Upper lobe of left lung (tissue), 6 donors: ENCODE results near the gene ZBTB39. TPM values are rescaled to one million over a fixed set of nuclear protein-coding genes. Genes with fewer than 3 reads are reported as not detected.
"Not testable (repeated sequence)": the region's sequence is repeated elsewhere in the genome, so short reads cannot be mapped to it uniquely, and the experiment has no call there.

Source experiments
- ATAC-seq, 2 donors: fragments of 200-7000 bp; cut with Tn5 transposase; one replicate each; pipeline ENCODE4 v1.9.1; 2022; ENCODE audit warnings: mild to moderate bottlenecking in 2 of 2, moderate library complexity in 2 of 2; ENCODE audit not compliant: low FRiP score in 2 of 2
- DNase-seq, 2 donors: peaks; one replicate each; pipeline ENCODE4 v3.0.0-alpha.2; 2019 to 2020
- H3K27ac ChIP-seq, 4 donors: fragments of 200-600 bp; sonication (generic); one replicate each; pipeline ENCODE4 v1.5.1; 2016 to 2019
- H3K27me3 ChIP-seq, 4 donors: fragments of 200-600 bp; sonication (generic); one replicate each; pipeline ENCODE4 v1.5.1; 2017 to 2019
- H3K36me3 ChIP-seq, 4 donors: fragments of 200-600 bp; sonication (generic); one replicate each; pipeline ENCODE4 v1.5.1; 2016 to 2019
- H3K4me1 ChIP-seq, 4 donors: fragments of 200-600 bp; sonication (generic); one replicate each; pipeline ENCODE4 v1.5.1; 2018 to 2019
- H3K4me3 ChIP-seq, 4 donors: fragments of 200-600 bp; sonication (generic); one replicate each; pipeline ENCODE4 v1.5.1; 2017 to 2019; ENCODE audit warnings: mild to moderate bottlenecking in 2 of 4, moderate library complexity in 1 of 4
- H3K9me3 ChIP-seq, 4 donors: fragments of 200-600 bp; sonication (generic); one replicate each; pipeline ENCODE4 v1.5.1; 2018 to 2019
- CTCF ChIP-seq, 6 experiments: fragments of 450-650 bp in 4 of 6; fragments of 200-600 bp in 2 of 6; sonication (generic) in 2 of 6; IDR thresholded peaks; one replicate each; pipeline ENCODE4 v1.5.1; 2016 to 2019; ENCODE audit warnings: antibody characterized with exemption in 6 of 6
- EP300 ChIP-seq, 4 donors: sonication (generic); formaldehyde crosslinking; IDR thresholded peaks; one replicate each; pipeline ENCODE4 v1.5.1; 2017; ENCODE audit warnings: antibody characterized with exemption in 4 of 4, control low read depth in 2 of 4
- POLR2A ChIP-seq, 4 donors: fragments of 450-650 bp; IDR thresholded peaks; one replicate each; pipeline ENCODE4 v1.5.1; 2016 to 2017; ENCODE audit warnings: antibody characterized with exemption in 4 of 4, mild to moderate bottlenecking in 2 of 4
- POLR2AphosphoS5 ChIP-seq, 2 donors: sonication (generic); formaldehyde crosslinking; IDR thresholded peaks; one replicate each; pipeline ENCODE4 v1.5.1; 2017; ENCODE audit warnings: antibody characterized with exemption in 2 of 2
- WGBS, 2 donors: methylation state at CpG; one replicate each; pipeline ENCODE4 v1.1.5; 2017 to 2018; 5-methylcytosine and 5-hydroxymethylcytosine counted together
- total RNA-seq, 6 donors: library from RNA; depleted of rRNA in 4 of 6; stranded (reverse); fragments of >200 nt in 4 of 6; gene quantifications; one replicate each; pipeline versions ENCODE4 v1.1.0 to v1.2.1, GENCODE V29; 2016 to 2021
- donor health status: DM: no; HTN: no; CAD: no; lungs with moderate emphysema.
- donor health status: DM: no; HTN: yes; CAD: no; lungs with severe emphysema.

The ZBTB39 gene
- 1 to 10 TPM; 3.2 to 9.4 (median 6.2) TPM for total RNA-seq

- 1 to 2% methylated on average over 20 to 31 of the region's 94 CpGs for WGBS, 2 donors
- Histone ChIP-seq H3K4me1 (peaks cover 23 to 42% (median 30%) of the 10 kb centered on the region in 4 donors), H3K9me3 (no peaks in the 10 kb centered on the region), H3K27ac (peak within 1 kb of the TSS; percentile 72 to 92 (median 76)), H3K27me3 (no peaks in the 10 kb centered on the region), H3K36me3 (peaks cover 18 to 29% (median 27%) of the 10 kb centered on the region in 4 donors), H3K4me3 (peak within 1 kb of the TSS; percentile 59 to 98 (median 91))
- peak in 1 of 4 donors; percentile 54 for TF ChIP-seq POLR2A (IDR thresholded peaks at IDR 0.05)
- no peak for TF ChIP-seq POLR2AphosphoS5 (IDR thresholded peaks at IDR 0.05)
- no peak for TF ChIP-seq EP300 (IDR thresholded peaks at IDR 0.05)
- TF ChIP-seq CTCF (IDR thresholded peaks at IDR 0.05): peak in 5 of 6 experiments; percentile 45 to 77 (median 62)
- ATAC-seq (peak; percentile 36 to 91), DNase-seq (peak; percentile 55 to 94)
Measured at GRCh38 chr12:57005980-57006808, at the start of gene ZBTB39. Gene ZBTB39, minus strand, starts transcription at chr12:57006546. Its CDS starts 1,629 bp downstream, at chr12:57004917.

GRCh38 chr12:57055824-57056223 lies 49.5 kb upstream of the ZBTB39 start:
- peaks cover 0 to 3% (median 0%) of the 10 kb centered on the region in 4 donors for H3K4me1 ChIP-seq
- no peak overlapping the region for H3K27ac ChIP-seq
- H3K9me3 ChIP-seq: no peaks in the 10 kb centered on the region
- WGBS, 2 donors: 54 to 71% methylated on average over 3 of the region's 3 CpGs
- DNase-seq (no peak), ATAC-seq (no peak)
- peaks cover 0 to 26% (median 9%) of the 10 kb centered on the region in 4 donors for H3K36me3 ChIP-seq
- no peaks in the 10 kb centered on the region for H3K27me3 ChIP-seq
- no peak for TF ChIP-seq POLR2AphosphoS5 (IDR thresholded peaks at IDR 0.05)
- no peak for TF ChIP-seq EP300 (IDR thresholded peaks at IDR 0.05)
- TF ChIP-seq POLR2A (IDR thresholded peaks at IDR 0.05): no peak
- no peak for TF ChIP-seq CTCF (IDR thresholded peaks at IDR 0.05)
- no peak overlapping the region for H3K4me3 ChIP-seq

- DNase-seq, ATAC-seq, H3K27ac ChIP-seq, H3K27me3 ChIP-seq, H3K36me3 ChIP-seq, H3K9me3 ChIP-seq, H3K4me1 ChIP-seq, H3K4me3 ChIP-seq: not testable (repeated sequence)
- WGBS, 2 donors: 95 to 97% methylated on average over 4 of the region's 4 CpGs
Measured at GRCh38 chr12:57053901-57054300, 47.6 kb upstream of the ZBTB39 start.

GRCh38 chr12:57053146-57053545 lies 46.8 kb upstream of the ZBTB39 start:
- not testable (repeated sequence) for DNase-seq, ATAC-seq

GRCh38 chr12:57051011-57051410 lies 44.7 kb upstream of the ZBTB39 start:
- Histone ChIP-seq H3K27me3 (no peaks in the 10 kb centered on the region), H3K9me3 (no peaks in the 10 kb centered on the region), H3K4me1 (peaks cover 0 to 13% (median 6%) of the 10 kb centered on the region in 4 donors), H3K36me3 (no peaks in the 10 kb centered on the region), H3K27ac (no peak overlapping the region), H3K4me3 (no peak overlapping the region)
- no peak for TF ChIP-seq POLR2AphosphoS5 (IDR thresholded peaks at IDR 0.05)
- TF ChIP-seq POLR2A (IDR thresholded peaks at IDR 0.05): no peak
- no peak for TF ChIP-seq CTCF (IDR thresholded peaks at IDR 0.05)
- no peak for TF ChIP-seq EP300 (IDR thresholded peaks at IDR 0.05)
- 90 to 100% methylated on average over 1 of the region's 1 CpG for WGBS, 2 donors
- DNase-seq (no peak), ATAC-seq (no peak)

More at GRCh38 chr12:57053146-57053545, 46.8 kb upstream of the ZBTB39 start:
- not testable (repeated sequence) for H3K27ac ChIP-seq, H3K27me3 ChIP-seq, H3K36me3 ChIP-seq, H3K4me1 ChIP-seq, H3K9me3 ChIP-seq, H3K4me3 ChIP-seq
- WGBS, 2 donors: 96 to 100% methylated on average over 4 of the region's 4 CpGs
